Stimulated activated CD4-positive, alpha-beta T cell treated with anti-CD3 and anti-CD28 coated beads, Interleukin-4, amount 100 ng/mL, for 48 hours (primary cell): Measurements from ENCODE around the gene TCP10L.
"Not testable (repeated sequence)": the region's sequence is repeated elsewhere in the genome, so short reads cannot be mapped to it uniquely, and the experiment has no call there.

Experiments
- DNase-seq, 2 donors: peaks; one replicate each; pipeline ENCODE4 v3.0.0-alpha.2; 2020; ENCODE audit warnings: low read depth in 2 of 2

Gene TCP10L, protein sequence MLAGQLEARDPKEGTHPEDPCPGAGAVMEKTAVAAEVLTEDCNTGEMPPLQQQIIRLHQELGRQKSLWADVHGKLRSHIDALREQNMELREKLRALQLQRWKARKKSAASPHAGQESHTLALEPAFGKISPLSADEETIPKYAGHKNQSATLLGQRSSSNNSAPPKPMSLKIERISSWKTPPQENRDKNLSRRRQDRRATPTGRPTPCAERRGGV

DNA sequence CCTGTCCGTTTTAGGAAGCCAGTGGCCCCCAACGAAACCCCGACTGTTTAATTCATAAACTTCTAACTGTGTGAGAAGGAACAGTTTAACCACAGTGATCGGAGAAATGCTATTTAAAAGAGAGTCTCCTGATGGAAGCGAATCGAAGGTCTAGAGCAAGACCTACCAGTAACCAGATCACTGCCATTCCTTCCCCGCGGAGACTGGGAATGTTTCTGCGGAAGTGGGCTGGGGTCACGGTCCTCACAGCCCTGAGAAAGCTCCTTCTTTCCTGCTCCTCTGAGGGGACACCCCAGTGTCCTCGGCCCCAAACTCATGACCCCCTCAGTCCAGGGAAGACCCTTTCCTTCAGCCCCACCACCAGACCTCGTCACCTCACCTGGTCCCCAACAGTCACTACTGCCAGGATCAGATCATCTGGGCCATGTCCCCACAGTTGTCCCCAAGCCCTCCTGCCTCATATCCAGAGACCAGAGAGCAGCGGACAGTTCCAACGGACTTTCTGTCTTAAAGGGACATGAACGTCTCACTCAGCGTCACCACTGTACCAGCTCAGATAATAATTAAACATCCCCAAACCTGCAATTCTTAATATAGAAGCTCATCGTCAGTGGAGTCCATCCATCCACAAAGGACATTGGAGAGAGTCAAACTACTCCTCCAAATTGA lies at the start of gene TCP10L:
Gene TCP10L, minus strand, starts transcription at position 482 of the 669 bp plus-strand sequence. CDS start 1,219 bp downstream, outside the sequence.
- DNase-seq: no peak

DNA sequence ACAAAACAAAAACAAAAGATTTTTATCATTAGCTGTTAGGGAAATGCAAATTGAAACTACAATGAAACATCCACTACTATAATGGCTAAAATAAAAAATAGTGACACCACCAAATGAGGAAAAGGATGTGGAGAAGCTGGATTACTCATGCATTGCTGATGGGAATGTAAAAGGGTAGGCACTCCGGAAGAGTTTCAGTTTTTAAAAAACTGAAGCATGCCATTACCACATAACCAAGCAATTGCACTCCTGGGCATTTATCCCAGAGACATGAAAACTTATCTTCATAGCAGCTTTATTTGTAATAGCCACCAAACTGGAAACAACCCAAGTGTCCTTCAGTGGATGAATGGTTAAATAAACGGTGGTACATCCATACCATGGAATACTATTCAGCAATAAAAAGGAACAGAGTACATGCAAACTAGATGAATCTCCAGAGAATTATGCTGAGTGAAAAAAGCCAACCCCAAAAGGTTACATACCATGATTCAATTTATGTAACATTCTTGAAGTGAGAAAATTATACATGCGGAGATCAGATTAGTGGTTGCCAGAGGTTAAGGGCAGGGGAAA lies 41.4 kb upstream of the TCP10L start:
- DNase-seq: no peak

DNA sequence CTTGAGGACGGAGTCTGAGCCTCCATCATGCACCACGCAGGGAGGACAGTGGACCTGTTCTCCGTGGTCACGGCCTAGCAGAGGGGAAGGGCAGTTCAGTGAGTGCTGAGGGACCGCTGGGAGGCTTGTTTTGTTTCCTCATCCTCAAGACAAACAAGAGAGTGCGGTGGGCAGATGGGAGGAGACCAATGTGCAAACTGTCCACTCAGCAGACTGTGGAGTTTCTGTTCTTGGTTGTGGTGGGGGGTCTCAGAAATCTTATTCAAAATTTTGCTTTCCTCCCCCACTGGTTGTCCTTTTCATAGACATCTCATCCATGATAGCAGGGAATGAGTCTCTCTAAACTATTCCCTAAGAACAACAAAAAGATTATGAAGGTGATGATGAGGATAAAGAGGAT lies 32.9 kb upstream of the TCP10L start:
- DNase-seq: not testable (repeated sequence)

DNA sequence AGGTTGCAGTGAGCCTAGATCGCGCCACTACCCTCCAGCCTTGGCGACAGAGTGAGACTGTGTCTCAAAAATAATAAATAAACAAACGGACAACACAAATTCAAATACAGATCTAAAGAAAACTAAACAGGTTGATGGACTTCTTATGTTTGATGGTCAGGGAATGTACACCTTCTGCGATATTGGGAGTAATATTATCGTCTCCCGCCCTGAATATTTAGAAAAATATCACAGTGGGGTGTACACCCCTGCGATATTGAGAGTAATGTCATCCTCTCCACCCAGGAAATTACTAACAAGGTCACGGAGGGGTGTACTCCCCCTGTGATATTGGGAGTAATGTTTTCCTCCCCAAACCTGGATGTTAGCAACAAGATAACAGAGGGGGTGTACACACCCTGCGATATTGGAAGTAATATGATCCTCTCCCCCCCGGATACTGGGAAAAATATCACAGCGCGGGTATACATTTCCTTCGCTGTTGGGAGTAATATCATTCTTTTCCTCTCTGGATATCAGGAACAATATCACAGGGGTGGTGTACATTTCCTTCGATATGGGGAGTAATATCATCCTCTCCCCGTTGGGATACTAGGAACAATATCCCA lies 28.2 kb upstream of the TCP10L start:
- no peak for DNase-seq

DNA sequence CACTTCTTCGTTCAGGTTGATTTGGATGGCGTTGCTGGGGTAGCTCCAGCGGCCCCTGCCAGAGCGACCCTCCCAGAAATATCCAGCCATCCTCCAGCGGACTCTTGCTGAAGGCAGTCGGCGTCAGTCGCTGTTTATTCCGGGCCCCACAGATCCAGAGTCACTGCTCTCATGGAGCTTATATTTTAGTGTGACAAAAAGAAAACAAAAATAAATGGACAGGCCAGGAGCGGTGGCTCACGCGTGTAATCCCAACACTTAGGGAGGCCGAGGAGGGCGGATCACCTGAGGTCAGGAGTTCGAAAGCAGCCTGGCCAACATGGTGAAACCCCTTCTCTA lies 27.6 kb upstream of the TCP10L start:
- no peak for DNase-seq

DNA sequence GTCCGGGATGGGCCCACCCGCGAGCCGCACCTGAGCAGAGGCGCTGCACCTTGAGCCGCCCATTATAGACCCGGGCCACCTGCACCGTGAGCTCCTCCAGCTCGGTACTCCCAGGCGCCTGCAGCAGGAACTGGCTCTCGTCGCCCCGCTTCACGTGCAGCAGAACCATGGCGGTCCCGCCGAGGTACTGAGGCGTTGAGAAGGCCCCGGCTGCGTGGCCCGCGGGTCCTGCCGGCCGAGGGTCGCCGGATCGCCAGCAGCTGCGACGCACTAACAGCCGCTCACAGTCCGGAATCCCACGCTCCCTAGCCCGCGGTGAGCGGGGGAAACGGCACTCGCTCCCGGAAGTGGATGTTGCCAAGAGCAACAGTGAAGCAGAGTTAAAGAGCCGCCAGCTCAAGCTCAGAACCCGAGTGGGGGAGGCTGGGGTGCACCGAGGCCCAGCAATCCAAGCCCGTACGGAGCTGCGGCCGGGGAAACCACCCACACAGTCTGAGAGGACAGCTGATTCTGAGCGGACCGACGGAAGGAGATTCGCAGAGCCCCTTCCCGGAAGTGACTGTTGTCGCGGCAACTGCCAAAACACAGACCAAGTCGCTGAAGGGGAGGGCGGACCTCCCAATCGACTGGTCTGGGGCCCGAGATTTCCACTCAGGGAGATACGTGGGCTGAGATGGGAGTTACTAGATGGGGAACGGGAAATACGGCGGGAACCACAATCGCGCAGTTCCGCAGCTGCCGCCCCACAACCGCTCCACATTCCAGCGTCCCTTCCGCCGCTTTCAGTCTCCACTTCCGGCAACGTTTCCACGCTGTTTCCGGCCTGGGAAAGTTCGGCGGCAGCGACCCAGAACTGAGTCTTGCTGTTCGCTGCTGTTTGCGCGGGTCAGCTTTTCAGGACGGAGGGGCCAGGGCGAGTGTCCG lies 27.0 kb upstream of the TCP10L start, which contains the start of gene CFAP298:
Gene CFAP298, minus strand, starts transcription at position 303 of the 924 bp plus-strand sequence. Its CDS starts 134 bp downstream, at position 169.
- DNase-seq: peak; percentile 73 to 79

DNA sequence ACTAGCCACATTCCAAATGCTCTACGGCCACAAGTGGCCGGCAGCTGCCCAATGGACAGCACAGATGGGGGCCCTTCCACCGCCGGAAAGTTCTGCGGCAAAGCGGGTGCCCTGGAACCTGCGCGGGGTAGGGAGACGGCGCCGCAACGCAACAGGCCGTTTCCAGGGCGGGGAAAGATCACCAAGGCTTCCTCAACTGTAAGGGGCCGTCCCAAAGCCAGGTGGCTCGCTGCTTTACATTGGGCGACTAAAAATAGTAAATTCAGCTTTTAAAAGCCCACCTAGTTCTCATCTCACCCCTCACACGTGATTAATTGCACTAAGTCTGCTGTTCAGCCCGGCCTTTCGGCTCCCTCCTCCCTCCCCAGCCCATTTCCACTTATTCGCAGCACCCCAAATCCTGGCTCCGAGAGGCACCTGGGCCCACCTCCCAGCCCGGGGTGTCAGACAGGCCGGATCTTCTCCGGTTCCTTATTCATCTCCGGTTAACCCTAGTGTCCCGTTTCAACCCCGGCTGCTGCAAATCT lies 26.2 kb upstream of the TCP10L start:
- peak; percentile 25 to 28 for DNase-seq

DNA sequence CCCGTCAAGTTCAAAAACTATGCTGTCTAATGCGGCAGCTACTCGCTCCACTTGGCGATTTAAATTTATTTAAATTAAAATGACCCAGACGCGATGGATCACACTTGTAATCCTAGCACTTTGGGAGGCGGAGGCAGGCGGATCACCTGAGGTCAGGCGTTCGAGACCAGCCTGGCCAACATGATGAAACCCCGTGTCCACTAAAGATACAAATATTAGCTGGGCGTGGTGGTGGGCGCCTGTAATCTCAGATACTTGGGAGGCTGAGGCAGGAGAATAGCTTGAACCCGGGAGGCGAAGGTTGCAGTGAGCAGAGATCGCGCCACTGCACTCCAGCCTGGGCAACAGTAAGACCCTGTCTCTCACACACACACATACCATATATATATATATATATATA lies 25.6 kb upstream of the TCP10L start:
- not testable (repeated sequence) for DNase-seq

DNA sequence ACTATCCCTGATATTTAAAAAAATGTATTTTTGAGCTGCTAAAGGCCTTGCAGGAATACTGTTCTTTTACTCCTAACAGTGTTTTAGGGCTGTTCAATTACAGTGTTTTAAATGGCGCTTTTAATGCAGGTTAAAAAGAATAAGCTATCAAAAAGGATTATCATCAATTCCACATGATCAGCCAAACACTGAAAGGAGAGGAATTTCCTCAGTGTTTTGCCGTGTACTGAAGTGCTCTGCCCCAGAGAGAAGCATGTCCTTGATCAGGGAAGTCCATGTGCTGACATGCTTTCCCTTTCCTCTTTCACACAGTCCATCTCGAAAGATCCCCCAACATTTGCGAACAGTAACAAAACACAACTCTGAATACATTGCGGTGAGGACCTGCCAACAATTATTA lies 23.5 kb upstream of the TCP10L start:
- DNase-seq: no peak

DNA sequence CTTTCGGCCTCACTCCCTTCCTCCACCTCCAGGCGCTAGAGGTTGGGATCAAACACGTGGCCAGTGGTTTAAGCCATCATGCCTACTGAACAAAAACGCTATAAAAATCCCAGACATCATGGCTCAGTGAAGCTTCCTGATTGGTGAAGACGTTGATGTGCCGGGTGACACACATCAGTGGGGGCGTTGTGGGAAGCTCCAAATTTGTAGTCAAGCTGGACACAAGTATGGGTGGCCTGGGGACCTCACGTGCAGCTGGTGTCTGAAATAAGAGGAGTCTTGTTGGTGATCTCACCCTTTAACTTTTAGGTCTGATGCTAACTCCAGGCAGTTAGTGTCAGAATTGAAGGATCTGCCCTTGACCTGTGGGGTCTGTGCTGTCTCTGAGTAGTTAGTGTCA lies 20.1 kb upstream of the TCP10L start:
- no peak for DNase-seq

DNA sequence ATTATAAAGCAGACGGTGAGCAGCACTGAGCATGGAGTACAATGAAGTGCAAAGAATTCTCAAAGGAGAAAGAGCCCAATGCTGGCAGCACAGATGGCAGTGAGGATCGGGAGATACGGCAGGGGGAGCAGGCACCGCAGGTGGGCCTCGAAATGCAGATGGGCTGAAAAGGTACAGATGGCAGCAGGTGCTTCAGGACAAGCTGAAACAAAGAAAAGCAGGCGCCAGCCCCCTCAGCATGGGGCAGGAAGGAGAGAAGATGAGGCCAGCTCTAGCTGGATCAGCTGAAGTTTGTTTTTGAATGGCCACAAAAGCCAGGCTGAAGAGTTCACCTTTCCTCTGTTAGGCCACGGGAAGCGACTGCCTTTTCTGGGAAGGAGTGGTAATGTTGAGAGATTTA lies 19.1 kb upstream of the TCP10L start:
- DNase-seq: no peak

DNA sequence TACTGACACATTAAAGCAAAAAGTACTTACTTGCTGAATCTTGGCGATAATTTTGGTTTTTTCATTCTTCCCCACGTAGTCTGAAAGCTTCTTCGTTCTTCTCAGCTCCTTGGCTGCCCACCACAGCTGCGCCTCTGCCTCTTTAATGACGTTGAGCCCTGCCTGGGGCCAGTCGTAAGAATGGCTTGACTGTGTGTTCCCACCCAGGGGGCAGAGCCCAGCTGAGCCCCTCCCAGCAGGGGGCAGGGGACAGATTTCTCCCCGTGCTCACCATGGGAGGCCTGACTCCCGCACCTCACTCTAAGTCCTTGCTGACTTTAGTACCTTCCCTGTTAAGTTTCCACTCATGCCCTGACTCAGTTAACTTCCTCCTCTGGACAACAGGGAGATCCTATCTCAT lies 17.8 kb upstream of the TCP10L start:
- DNase-seq: no peak

DNA sequence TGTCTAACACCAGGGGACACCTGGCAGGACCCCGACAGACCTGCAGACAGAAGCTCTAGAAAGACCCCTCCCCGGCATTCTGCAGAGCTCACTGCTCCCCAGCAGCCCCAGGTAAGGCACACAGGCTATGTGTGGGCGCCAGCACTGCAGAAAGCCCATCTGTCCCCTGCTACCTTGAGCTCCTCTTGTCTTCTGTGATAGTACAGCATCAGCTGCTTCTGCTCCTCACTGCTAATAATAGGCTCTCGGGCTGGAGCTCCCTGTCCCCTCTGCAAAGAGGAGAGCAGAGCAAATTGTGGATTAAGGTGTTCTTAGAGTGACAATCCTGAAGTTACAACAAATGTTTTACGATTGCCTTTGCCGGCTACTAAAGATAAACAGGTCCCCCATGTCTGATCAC lies 16.8 kb upstream of the TCP10L start:
- no peak for DNase-seq

DNA sequence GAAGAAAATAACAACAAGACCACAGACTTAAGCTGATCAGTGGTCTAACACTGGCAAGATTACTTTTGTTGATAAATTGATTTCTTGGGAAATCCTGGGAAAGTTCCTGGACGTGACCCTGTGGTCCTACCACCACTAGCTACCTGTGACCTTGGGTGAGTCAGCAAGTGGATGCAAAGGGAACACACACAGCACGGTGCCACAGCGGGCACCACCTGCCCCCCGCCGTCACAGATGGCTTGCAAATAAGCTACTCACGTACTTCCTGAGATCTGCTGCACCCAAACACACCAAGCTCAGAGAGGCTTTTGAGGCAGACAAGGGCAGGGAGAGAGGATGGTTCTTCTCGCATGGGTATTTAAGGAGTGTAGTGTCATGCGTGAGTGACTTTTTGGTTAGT lies 14.2 kb upstream of the TCP10L start:
- no peak for DNase-seq

DNA sequence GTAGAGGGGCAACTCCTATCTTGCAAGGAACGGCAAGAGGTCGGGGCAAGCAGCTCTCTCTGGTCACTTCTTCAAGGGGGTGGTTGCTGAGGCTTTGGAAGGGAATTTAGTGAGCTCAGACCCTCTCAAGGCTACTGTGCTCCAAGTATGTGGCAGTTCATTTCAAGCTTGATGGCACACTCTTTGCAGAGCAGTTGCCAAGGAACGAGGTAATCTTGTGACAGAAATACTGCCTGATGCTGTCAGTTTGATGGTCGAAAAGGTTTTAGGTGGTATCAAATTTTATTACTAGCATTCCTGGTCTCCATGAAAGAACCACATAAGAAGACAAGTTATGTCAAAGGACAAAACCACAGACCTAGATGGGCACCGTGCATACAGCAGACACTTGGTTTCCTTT lies 13.8 kb upstream of the TCP10L start:
- no peak for DNase-seq

DNA sequence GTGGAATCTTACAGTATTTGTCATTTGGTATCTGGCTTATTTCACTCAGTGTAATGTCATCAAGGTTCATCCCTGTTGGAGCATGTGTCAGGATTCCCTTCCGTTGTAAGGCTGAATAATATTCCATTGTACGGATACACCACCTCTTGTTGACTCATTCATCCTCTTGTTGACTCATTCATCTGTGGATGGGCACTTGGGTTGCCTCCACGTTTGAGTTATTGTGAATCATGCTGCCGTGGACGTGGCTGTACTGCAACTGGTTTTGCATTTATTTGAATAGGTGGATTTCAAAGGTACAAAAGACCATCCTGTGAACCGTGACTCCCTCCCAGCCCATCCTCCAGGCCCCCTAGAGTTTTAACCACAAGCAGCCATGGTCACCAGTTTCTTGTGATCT lies 11.9 kb upstream of the TCP10L start:
- no peak for DNase-seq

DNA sequence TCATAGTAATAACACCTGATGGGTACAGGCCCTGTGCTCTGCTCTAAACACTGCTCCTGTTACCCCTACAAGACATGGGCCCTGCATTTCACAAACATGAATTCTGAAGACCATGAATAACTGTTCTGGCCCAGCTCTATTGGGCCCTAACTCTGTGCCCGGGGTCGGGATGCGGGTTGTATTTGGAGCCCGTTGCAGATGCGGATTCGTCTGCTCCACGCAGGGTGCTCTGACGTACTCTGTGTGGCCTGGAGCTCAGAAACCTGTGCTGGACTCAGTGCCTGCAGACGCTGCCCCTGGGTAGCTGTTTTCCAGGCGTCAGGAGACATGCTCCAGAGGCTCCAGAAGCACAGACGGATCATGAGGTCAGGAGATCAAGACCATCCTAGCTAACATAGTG lies 10.1 kb upstream of the TCP10L start:
- no peak for DNase-seq

DNA sequence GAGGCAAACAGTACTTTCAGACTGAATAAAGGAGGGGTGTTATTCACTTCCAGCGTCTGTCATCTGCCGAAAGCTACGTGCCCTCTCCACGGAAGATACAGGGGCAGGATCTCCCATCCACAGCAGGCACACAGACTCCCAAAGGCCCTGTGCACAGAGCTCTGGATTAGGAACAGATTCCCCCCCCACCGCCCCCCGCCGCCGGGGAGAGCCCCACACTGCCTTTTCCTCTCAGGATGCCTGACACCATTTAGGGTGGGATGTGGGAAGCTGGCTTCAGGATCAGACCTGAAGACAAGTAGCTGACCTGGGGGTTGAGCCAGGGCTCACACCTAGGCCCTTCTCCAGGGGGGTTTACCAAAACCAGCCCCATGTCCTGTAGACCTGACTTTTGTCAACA lies 8.4 kb upstream of the TCP10L start:
- DNase-seq: no peak

DNA sequence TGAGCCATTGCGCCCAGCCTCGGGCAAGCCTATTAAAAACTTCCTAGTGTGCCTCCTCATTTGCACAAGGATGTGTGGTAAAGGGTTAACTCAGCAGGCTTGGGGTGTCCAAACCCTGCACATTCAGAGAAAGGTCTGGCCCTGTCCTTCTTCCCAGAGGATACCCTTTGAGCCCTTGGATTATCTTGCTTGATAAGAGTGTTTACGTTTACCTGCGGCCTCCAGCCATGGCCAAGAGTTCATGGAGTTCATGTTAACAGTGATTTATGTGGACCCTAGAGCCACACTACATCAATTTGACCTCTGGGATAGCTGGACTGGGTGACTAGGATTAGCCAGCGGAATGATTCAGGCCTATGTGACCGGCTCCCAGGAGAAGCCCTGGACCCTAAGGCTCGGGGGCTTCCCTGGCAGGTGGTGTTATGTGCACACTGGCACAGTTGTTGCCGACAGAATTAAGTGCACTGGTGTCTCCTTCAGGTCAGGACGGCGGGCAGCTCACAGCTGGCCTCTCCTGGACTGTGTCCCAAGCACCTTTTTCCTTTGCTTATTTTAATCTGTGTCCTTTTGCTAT lies 7.7 kb upstream of the TCP10L start:
- no peak for DNase-seq

DNA sequence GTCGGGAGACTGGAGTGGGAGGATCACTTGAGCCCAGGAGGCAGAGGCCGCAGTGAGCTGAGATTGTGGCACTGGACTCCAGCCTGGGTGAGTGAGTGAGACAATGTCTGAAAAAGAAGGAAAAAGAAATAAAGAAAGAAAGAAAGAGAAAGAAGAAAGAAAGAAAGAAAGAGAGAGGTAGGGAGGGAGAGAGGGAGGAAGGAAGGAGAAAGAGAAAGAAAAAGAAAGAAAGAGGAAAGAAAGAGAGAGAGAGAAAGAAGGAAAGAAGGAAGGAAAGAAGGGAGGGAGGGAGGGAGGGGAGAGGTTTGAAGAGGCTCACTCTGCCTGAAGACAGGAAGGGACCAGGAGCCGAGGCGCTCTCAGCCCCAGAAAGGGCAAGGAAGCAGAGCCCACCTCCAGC lies 4.8 kb upstream of the TCP10L start:
- DNase-seq: no peak

DNA sequence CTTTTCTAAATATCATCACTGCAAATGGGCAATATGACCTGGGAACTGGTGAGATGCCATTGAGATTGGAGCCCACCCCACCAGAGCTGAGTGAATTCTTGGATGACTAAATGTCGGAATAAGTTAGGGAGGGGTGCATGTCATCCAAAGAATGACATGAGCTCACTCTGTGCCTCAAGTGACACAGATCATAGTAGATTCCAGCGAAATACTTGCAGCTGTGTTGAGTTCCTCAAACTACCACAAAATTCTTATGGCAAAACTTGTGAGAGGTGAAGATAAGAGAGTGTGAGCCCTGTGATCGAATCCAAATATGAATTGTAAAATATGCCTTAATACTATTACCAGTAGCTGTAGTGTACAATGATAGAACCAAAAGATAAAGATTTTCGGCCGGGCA lies 2.3 kb upstream of the TCP10L start:
- DNase-seq: no peak
